Measurements from ENCODE around the gene PPM1N. TPM values are rescaled to one million over a fixed set of nuclear protein-coding genes. Genes with fewer than 3 reads are reported as not detected.

The PPM1N gene
- total RNA-seq, 3 donors from 2014 or later (not counting 1 experiment from before 2014, with no cell fraction given): 5.1 to 8.3 (median 6.8) TPM

GRCh38 chr19:45489216-45489855 is 8.9 kb upstream of the PPM1N start:
- H3K27me3 Mint-ChIP-seq (ENCODE audit: low read depth in 2 of 2): peaks cover 0 to 18% of the 10 kb centered on the region in 2 donors
- no peaks in the 10 kb centered on the region for H3K36me3 ChIP-seq (ENCODE audit: control insufficient read depth, insufficient read depth, low read length)
- DNase-seq: no peak
- H3K9me3 ChIP-seq (ENCODE audit: control insufficient read depth, insufficient read depth, low read length): no peaks in the 10 kb centered on the region
- peaks cover 10% of the 10 kb centered on the region for H3K27me3 ChIP-seq (ENCODE audit: control insufficient read depth, insufficient read depth, low read length)
- no peak overlapping the region for H3K27ac Mint-ChIP-seq
- TF ChIP-seq CTCF (IDR thresholded peaks at IDR 0.05): no peak
- intact Hi-C loops (cut with micrococcal nuclease): no loop called here
- H3K27ac ChIP-seq (ENCODE audit: low read length): no peak overlapping the region
- H3K4me3 Mint-ChIP-seq: no peak overlapping the region
- WGBS (ENCODE audit: insufficient coverage): 92% methylated on average over 20 of the region's 20 CpGs
- H3K4me1 ChIP-seq (ENCODE audit: control insufficient read depth, insufficient read depth, low read length): peaks cover 28% of the 10 kb centered on the region
- no peaks in the 10 kb centered on the region for H3K36me3 Mint-ChIP-seq
- peaks cover 5 to 20% of the 10 kb centered on the region in 2 donors for H3K4me1 Mint-ChIP-seq
- ATAC-seq: no peak
- H3K4me3 ChIP-seq (ENCODE audit: low read length): no peak overlapping the region
- no peaks in the 10 kb centered on the region for H3K9me3 Mint-ChIP-seq

- Mint-ChIP-seq H3K27me3 (ENCODE audit: low read depth in 2 of 2) (peaks cover 10 to 28% of the 10 kb centered on the region in 2 donors), H3K4me3 (no peak overlapping the region), H3K36me3 (no peaks in the 10 kb centered on the region), H3K4me1 (peaks cover 17 to 24% of the 10 kb centered on the region in 2 donors), H3K27ac (no peak overlapping the region), H3K9me3 (no peaks in the 10 kb centered on the region)
- DNase-seq (no peak), ATAC-seq (no peak)
- Histone ChIP-seq H3K9me3 (ENCODE audit: control insufficient read depth, insufficient read depth, low read length) (no peaks in the 10 kb centered on the region), H3K27me3 (ENCODE audit: control insufficient read depth, insufficient read depth, low read length) (peaks cover 24% of the 10 kb centered on the region), H3K4me3 (ENCODE audit: low read length) (no peak overlapping the region), H3K4me1 (ENCODE audit: control insufficient read depth, insufficient read depth, low read length) (peaks cover 26% of the 10 kb centered on the region), H3K36me3 (ENCODE audit: control insufficient read depth, insufficient read depth, low read length) (no peaks in the 10 kb centered on the region), H3K27ac (ENCODE audit: low read length) (no peak overlapping the region)
- intact Hi-C loops (cut with micrococcal nuclease): no loop called here
- WGBS (ENCODE audit: insufficient coverage): 92% methylated on average over 5 of the region's 5 CpGs
- TF ChIP-seq CTCF (IDR thresholded peaks at IDR 0.05): no peak
Observed at GRCh38 chr19:45492137-45492626, 6.1 kb upstream of the PPM1N start.

- Mint-ChIP-seq H3K9me3 (no peaks in the 10 kb centered on the region), H3K27ac (no peak overlapping the region)
Observed at GRCh38 chr19:45492627-45493470, 5.4 kb upstream of the PPM1N start.

More at GRCh38 chr19:45492627-45493470, 5.4 kb upstream of the PPM1N start:
- no peak for ATAC-seq
- intact Hi-C loops (cut with micrococcal nuclease): loop anchor here (1.0 kb wide), 1 partner anchor 65 kb away; no protein-coding TSS in a partner anchor
- no peaks in the 10 kb centered on the region for H3K36me3 ChIP-seq (ENCODE audit: control insufficient read depth, insufficient read depth, low read length)
- H3K9me3 ChIP-seq (ENCODE audit: control insufficient read depth, insufficient read depth, low read length): no peaks in the 10 kb centered on the region
- peaks cover 24% of the 10 kb centered on the region for H3K27me3 ChIP-seq (ENCODE audit: control insufficient read depth, insufficient read depth, low read length)
- Mint-ChIP-seq H3K4me3 (no peak overlapping the region), H3K36me3 (no peaks in the 10 kb centered on the region), H3K27me3 (ENCODE audit: low read depth in 2 of 2) (peaks cover 10 to 29% of the 10 kb centered on the region in 2 donors), H3K4me1 (peaks cover 21 to 31% of the 10 kb centered on the region in 2 donors)
- WGBS (ENCODE audit: insufficient coverage): 7% methylated on average over 31 of the region's 32 CpGs
- no peak for DNase-seq
- no peak overlapping the region for H3K4me3 ChIP-seq (ENCODE audit: low read length)
- H3K4me1 ChIP-seq (ENCODE audit: control insufficient read depth, insufficient read depth, low read length): peaks cover 33% of the 10 kb centered on the region
- TF ChIP-seq CTCF (IDR thresholded peaks at IDR 0.05): no peak
- no peak overlapping the region for H3K27ac ChIP-seq (ENCODE audit: low read length)
